Lower lobe of right lung (tissue), 2 donors: Measurements from ENCODE around the gene OSBPL9. TPM values are rescaled to one million over a fixed set of nuclear protein-coding genes. Genes with fewer than 3 reads are reported as not detected.

Experiments used
- ATAC-seq, 2 donors: fragments of 200-7000 bp; cut with Tn5 transposase; one replicate each; pipeline ENCODE4 v1.9.1; 2020 to 2022; ENCODE audit warnings: mild to moderate bottlenecking in 2 of 2, moderate library complexity in 2 of 2
- DNase-seq: peaks from one replicate; pipeline ENCODE4 v3.0.0-alpha.2; 2020
- H3K27ac ChIP-seq: fragments of 200-600 bp; one replicate; pipeline ENCODE4 v1.8.0; 2022
- H3K27me3 ChIP-seq: fragments of 200-600 bp; one replicate; pipeline ENCODE4 v1.8.0; 2022; ENCODE audit warnings: low read depth
- H3K36me3 ChIP-seq: fragments of 200-600 bp; one replicate; pipeline ENCODE4 v1.8.0; 2022; ENCODE audit warnings: mild to moderate bottlenecking
- H3K4me1 ChIP-seq: fragments of 200-600 bp; one replicate; pipeline ENCODE4 v1.8.0; 2022
- H3K4me3 ChIP-seq: fragments of 200-600 bp; one replicate; pipeline ENCODE4 v1.8.0; 2022; ENCODE audit warnings: mild to moderate bottlenecking
- H3K9me3 ChIP-seq: fragments of 200-600 bp; one replicate; pipeline ENCODE4 v1.8.0; 2022
- intact Hi-C: fragments of 100-400 bp; cut with DNase I; formaldehyde crosslinking; loops from one replicate; pipeline ENCODE4 v1.11.0; 2022
- total RNA-seq: library from RNA; stranded (reverse); fragmentation: NEBNext Ultra II Directional; extraction: Animal tissue kit (Norgen Biotek cat#: 25700); gene quantifications from one replicate; pipeline ENCODE4 v1.2.1, GENCODE V29; 2021
- TF ChIP-seq, protein P1 (sequence below): fragments of 200-600 bp; IDR thresholded peaks from one replicate; pipeline ENCODE4 v1.8.0; 2022; ENCODE audit warnings: antibody characterized with exemption, mild to moderate bottlenecking
- donor health status: DM: no; HTN: yes; CAD: no; lungs with severe emphysema.

The OSBPL9 gene
- total RNA-seq, 1 donor from 2014 or later: 65.4 TPM

DNA sequence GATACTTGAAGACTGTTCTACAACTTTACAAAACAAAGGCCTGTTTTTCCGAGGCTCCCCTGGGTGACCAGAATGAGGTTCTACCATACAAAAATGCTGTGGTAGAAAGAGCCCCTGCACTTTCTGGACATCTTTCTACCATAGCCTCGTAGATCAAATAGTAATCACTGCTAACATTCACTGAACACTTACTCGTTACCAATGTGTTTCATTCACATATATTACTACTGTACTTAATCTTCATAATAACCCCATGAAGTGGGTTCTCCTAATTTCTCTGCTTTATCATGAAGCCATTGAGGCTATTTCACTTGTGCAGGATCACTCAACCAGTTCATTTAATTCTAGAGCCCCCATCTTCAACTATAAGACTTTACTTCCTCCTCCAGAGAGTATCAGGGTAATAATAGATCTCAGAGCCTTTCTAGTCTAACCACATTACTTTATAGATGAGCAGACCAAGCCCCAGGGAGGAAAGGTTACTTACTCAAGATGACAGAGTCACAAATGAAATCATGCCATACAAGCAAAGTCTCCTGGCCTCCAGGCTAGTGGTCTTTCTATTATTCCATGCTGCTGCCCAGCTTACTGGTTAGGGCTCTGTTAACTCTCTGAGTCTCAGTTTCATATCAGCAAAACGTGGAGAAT lies 46.7 kb upstream of the OSBPL9 start:
- DNase-seq (no peak), ATAC-seq (no peak)
- TF ChIP-seq, protein P1, sequence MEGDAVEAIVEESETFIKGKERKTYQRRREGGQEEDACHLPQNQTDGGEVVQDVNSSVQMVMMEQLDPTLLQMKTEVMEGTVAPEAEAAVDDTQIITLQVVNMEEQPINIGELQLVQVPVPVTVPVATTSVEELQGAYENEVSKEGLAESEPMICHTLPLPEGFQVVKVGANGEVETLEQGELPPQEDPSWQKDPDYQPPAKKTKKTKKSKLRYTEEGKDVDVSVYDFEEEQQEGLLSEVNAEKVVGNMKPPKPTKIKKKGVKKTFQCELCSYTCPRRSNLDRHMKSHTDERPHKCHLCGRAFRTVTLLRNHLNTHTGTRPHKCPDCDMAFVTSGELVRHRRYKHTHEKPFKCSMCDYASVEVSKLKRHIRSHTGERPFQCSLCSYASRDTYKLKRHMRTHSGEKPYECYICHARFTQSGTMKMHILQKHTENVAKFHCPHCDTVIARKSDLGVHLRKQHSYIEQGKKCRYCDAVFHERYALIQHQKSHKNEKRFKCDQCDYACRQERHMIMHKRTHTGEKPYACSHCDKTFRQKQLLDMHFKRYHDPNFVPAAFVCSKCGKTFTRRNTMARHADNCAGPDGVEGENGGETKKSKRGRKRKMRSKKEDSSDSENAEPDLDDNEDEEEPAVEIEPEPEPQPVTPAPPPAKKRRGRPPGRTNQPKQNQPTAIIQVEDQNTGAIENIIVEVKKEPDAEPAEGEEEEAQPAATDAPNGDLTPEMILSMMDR: no peak
- Histone ChIP-seq H3K4me1 (peaks cover 25% of the 10 kb centered on the region), H3K27me3 (no peaks in the 10 kb centered on the region), H3K27ac (peak overlapping the region; percentile 49), H3K4me3 (no peak overlapping the region), H3K36me3 (no peaks in the 10 kb centered on the region), H3K9me3 (no peaks in the 10 kb centered on the region)
- intact Hi-C loops: no loop called here

DNA sequence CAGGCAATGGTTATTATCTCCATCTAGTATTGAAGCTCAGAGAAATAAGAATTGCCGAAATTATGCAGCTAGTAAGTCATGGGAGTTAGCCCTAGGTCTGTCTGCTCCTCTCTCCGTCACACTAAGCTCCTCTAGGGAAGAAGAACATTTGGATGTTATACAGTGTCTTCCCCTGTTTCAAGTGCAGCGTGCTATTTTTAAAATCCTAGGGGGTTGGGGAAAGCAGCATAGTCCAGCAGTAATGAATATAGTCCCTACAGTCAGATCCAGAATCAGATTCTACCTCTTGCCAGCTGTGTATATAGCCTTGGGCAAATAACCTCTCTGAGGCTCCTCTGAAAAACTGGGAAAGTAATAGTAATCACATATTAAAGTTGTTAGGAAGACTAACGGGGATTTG lies 44.5 kb upstream of the OSBPL9 start:
- TF ChIP-seq, protein P1: no peak
- H3K4me3 ChIP-seq: no peak overlapping the region
- no peaks in the 10 kb centered on the region for H3K27me3 ChIP-seq
- intact Hi-C loops: no loop called here
- H3K36me3 ChIP-seq: no peaks in the 10 kb centered on the region
- no peak overlapping the region for H3K27ac ChIP-seq
- DNase-seq: no peak
- H3K9me3 ChIP-seq: no peaks in the 10 kb centered on the region
- ATAC-seq: no peak
- peaks cover 33% of the 10 kb centered on the region for H3K4me1 ChIP-seq

DNA sequence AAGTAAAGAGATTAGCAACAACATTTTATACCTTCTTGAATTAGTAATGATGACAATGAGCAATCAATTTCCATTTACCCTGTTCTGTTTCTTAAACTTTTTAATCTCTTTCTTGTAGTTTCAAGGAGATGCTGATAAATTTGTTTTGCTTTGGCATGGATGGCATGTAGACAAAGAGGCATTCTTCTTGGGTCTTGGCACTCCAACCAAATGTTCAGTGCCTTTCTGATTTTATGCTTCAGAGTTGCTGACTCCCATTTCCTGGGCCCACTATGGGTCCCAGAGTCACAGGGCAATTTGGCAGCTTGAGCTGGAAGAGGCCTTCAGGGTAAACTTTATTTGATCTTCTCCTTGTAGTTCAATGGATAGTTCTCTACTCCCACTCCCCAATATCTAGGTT lies 42.1 kb upstream of the OSBPL9 start:
- no peak overlapping the region for H3K27ac ChIP-seq
- TF ChIP-seq, protein P1: no peak
- no peak overlapping the region for H3K4me3 ChIP-seq
- no peaks in the 10 kb centered on the region for H3K27me3 ChIP-seq
- intact Hi-C loops: no loop called here
- no peak for DNase-seq
- H3K4me1 ChIP-seq: peaks cover 19% of the 10 kb centered on the region
- H3K9me3 ChIP-seq: no peaks in the 10 kb centered on the region
- ATAC-seq: no peak
- no peaks in the 10 kb centered on the region for H3K36me3 ChIP-seq

DNA sequence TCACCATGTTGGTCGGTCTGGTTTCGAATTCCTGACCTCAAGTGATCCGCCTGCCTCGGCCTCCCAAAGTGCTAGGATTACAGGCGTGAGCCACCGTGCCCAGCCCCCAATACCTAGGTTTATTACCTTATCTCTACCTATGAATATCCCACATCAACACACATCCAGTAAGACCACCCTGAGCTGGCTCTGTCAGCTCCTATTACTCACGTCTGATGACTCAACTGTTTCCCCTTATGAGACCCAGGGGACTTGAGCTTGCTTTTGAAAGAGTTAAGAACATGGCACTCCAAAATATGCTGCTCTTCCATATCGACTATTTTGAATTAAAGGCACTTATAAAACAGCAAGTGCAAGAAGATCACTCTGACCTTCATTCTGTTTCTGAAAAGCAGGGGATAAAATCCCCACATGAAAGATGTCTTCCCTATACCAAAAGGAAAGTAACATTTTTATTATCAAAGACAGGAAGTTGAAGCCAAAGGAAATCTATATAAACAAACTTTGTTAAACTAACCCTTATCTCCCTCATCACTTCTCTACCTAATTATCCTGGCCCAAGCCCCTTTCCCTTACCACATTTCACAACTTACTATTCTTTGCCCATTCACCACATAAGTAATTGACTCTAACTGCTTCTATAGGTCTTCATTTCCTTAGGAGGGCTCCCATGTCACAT lies 41.3 kb upstream of the OSBPL9 start:
- H3K27me3 ChIP-seq: no peaks in the 10 kb centered on the region
- peaks cover 11% of the 10 kb centered on the region for H3K4me1 ChIP-seq
- TF ChIP-seq, protein P1: no peak
- no peak overlapping the region for H3K27ac ChIP-seq
- ATAC-seq (no peak), DNase-seq (no peak)
- no peak overlapping the region for H3K4me3 ChIP-seq
- H3K9me3 ChIP-seq: no peaks in the 10 kb centered on the region
- intact Hi-C loops: no loop called here
- H3K36me3 ChIP-seq: no peaks in the 10 kb centered on the region

DNA sequence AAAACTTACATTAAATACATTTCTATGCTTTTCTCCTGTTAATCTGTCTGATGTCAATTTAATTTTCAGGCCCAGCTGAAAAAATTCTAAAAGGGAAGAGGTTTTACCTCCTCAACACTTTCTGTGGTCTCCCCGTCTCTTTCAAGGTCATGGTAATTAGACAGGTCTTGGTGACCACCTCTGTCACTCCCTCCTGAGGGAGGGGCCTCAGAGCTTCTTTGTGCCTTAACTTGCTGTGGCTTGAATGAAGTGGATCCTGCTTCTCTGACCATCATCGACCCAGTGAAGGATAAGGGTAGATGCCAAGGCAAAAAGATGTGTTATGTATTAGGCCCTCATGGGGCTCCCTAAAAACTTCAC lies 40.8 kb upstream of the OSBPL9 start:
- TF ChIP-seq, protein P1: no peak
- H3K27me3 ChIP-seq: no peaks in the 10 kb centered on the region
- H3K36me3 ChIP-seq: no peaks in the 10 kb centered on the region
- H3K9me3 ChIP-seq: no peaks in the 10 kb centered on the region
- peaks cover 8% of the 10 kb centered on the region for H3K4me1 ChIP-seq
- intact Hi-C loops: no loop called here
- no peak for DNase-seq
- H3K4me3 ChIP-seq: no peak overlapping the region
- no peak overlapping the region for H3K27ac ChIP-seq
- no peak for ATAC-seq
